Loucy (cell line): ENCODE results near the gene SLC5A10.

Source experiments
- H2AFZ ChIP-seq: fragments of 200-600 bp; sonication (generic); 2 replicates; pipeline ENCODE4 v1.6.0; 2016; ENCODE audit warnings: antibody characterized with exemption, mild to moderate bottlenecking, low read length, moderate library complexity
- H3F3A ChIP-seq: fragments of 200-600 bp; 2 replicates; pipeline ENCODE4 v1.6.0; 2016; ENCODE audit warnings: antibody characterized with exemption, low read depth, mild to moderate bottlenecking
- H3K27me3 ChIP-seq: fragments of 200-600 bp; sonication (generic); 2 replicates; pipeline ENCODE4 v1.6.1; 2014; ENCODE audit warnings: low read length, mild to moderate bottlenecking; ENCODE audit not compliant: insufficient read depth, poor library complexity, severe bottlenecking
- H3K36me3 ChIP-seq: fragments of 200-600 bp; sonication (generic); 2 replicates; pipeline ENCODE4 v1.6.1; 2016; ENCODE audit warnings: low read length; ENCODE audit not compliant: insufficient read depth
- H3K4me1 ChIP-seq: fragments of 200-600 bp; sonication (generic); 2 replicates; pipeline ENCODE4 v1.5.1; 2014; ENCODE audit warnings: low read length, mild to moderate bottlenecking; ENCODE audit not compliant: insufficient read depth, poor library complexity, severe bottlenecking
- H3K4me2 ChIP-seq: fragments of 200-600 bp; sonication (generic); 2 replicates; pipeline ENCODE4 v1.6.0; 2014; ENCODE audit warnings: antibody characterized with exemption, low read length, low read depth, mild to moderate bottlenecking; ENCODE audit not compliant: poor library complexity, severe bottlenecking
- H3K4me3 ChIP-seq: fragments of 200-600 bp; sonication (generic); 2 replicates; pipeline ENCODE4 v1.5.1; 2014; ENCODE audit warnings: low read length, mild to moderate bottlenecking, mixed read lengths; ENCODE audit not compliant: poor library complexity, severe bottlenecking
- H3K79me2 ChIP-seq: fragments of 200-600 bp; sonication (generic); 2 replicates; pipeline ENCODE4 v1.6.1; 2014; ENCODE audit warnings: low read length; ENCODE audit not compliant: insufficient read depth
- H3K9ac ChIP-seq: fragments of 200-600 bp; sonication (generic); 2 replicates; pipeline ENCODE4 v1.6.0; 2014; ENCODE audit warnings: mild to moderate bottlenecking, low read depth, low read length, moderate library complexity; ENCODE audit not compliant: poor library complexity, severe bottlenecking
- H3K9me2 ChIP-seq: fragments of 200-600 bp; sonication (generic); replicated peaks from 2 replicates; pipeline ENCODE4 v1.6.1; 2016; ENCODE audit warnings: low read depth, low read length, mixed read lengths
- H3K9me3 ChIP-seq: fragments of 200-600 bp; sonication (generic); 2 replicates; pipeline ENCODE4 v1.6.1; 2014; ENCODE audit warnings: mild to moderate bottlenecking, antibody characterized with exemption, low read length, low read depth; ENCODE audit not compliant: insufficient read depth
- H4K20me1 ChIP-seq: fragments of 200-600 bp; sonication (generic); 2 replicates; pipeline ENCODE4 v1.6.0; 2014; ENCODE audit warnings: antibody characterized with exemption, low read length, mild to moderate bottlenecking; ENCODE audit not compliant: insufficient read depth, poor library complexity, severe bottlenecking
- CTCF ChIP-seq: fragments of 200-600 bp; sonication (generic); conservative IDR thresholded peaks from 2 replicates; pipeline ENCODE4 v1.5.1; 2014; ENCODE audit warnings: mild to moderate bottlenecking, antibody characterized with exemption, low read length
- EZH2phosphoT487 ChIP-seq: fragments of 200-600 bp; IDR thresholded peaks from 2 replicates; pipeline ENCODE4 v1.6.1; 2018; ENCODE audit warnings: antibody characterized with exemption, mild to moderate bottlenecking, moderate library complexity, borderline replicate concordance

The SLC5A10 gene

GRCh38 chr17:18937981-18938691 lies 13.8 kb upstream of the SLC5A10 start:
- no peaks in the 10 kb centered on the region for H3K9me3 ChIP-seq
- no peak overlapping the region for H3K4me2 ChIP-seq
- H2AFZ ChIP-seq, result no peak overlapping the region; the same call in 1 of the 2 replicates
- H3K9ac ChIP-seq, result no peak overlapping the region
- H3K79me2 ChIP-seq, result no peaks in the 10 kb centered on the region
- peaks cover under 1% of the 10 kb centered on the region for H3K4me1 ChIP-seq
- H3K4me3 ChIP-seq, result no peak overlapping the region
- no peaks in the 10 kb centered on the region for H4K20me1 ChIP-seq
- H3K36me3 ChIP-seq, result no peaks in the 10 kb centered on the region
- no peaks in the 10 kb centered on the region for H3F3A ChIP-seq
- H3K9me2 ChIP-seq, result no peaks in the 10 kb centered on the region
- no peak for TF ChIP-seq EZH2phosphoT487
- TF ChIP-seq CTCF, result no peak
- no peaks in the 10 kb centered on the region for H3K27me3 ChIP-seq

- TF ChIP-seq EZH2phosphoT487 (no peak), CTCF (no peak)
- Histone ChIP-seq H3K27me3 (no peaks in the 10 kb centered on the region), H3K4me1 (no peaks in the 10 kb centered on the region), H2AFZ (no peak overlapping the region; the same call in 1 of the 2 replicates), H3K9ac (no peak overlapping the region), H3F3A (no peaks in the 10 kb centered on the region), H3K36me3 (no peaks in the 10 kb centered on the region), H3K4me2 (no peak overlapping the region), H3K79me2 (no peaks in the 10 kb centered on the region), H3K4me3 (no peak overlapping the region), H3K9me3 (no peaks in the 10 kb centered on the region), H4K20me1 (no peaks in the 10 kb centered on the region), H3K9me2 (no peaks in the 10 kb centered on the region)
These were observed 13.3 kb upstream of the SLC5A10 start for GRCh38 chr17:18938692-18939023.

GRCh38 chr17:18944646-18945045 lies 7.3 kb upstream of the SLC5A10 start:
- Histone ChIP-seq H3K79me2 (no peaks in the 10 kb centered on the region), H3K36me3 (no peaks in the 10 kb centered on the region), H3K4me3 (no peak overlapping the region), H3K9ac (no peak overlapping the region), H3K4me2 (no peak overlapping the region), H3K27me3 (no peaks in the 10 kb centered on the region), H2AFZ (0 out of 2 replicates have a peak overlapping the region, but pooled peaks have one; percentile 0), H3K9me3 (no peaks in the 10 kb centered on the region), H3K4me1 (no peaks in the 10 kb centered on the region), H3K9me2 (no peaks in the 10 kb centered on the region), H3F3A (no peaks in the 10 kb centered on the region), H4K20me1 (no peaks in the 10 kb centered on the region)
- no peak for TF ChIP-seq EZH2phosphoT487
- TF ChIP-seq CTCF, result no peak
